H1 (cell line): ENCODE measurements around the gene PEPD. TPM values are rescaled to one million over a fixed set of nuclear protein-coding genes. Genes with fewer than 3 reads are reported as not detected.

Source experiments
- CTCF ChIA-PET: fragments of 300-600 bp; sonication (Branson Sonifier 250); formaldehyde crosslinking; loops from one replicate; lab custom pipeline; 2021; ENCODE audit not compliant: partially characterized antibody; lab: Charles Lee
- POLR2A ChIA-PET: fragments of 300-600 bp; sonication (Branson Sonifier 250); formaldehyde crosslinking; loops from one replicate; lab custom pipeline; 2021; ENCODE audit warnings: inconsistent platforms; ENCODE audit not compliant: partially characterized antibody; lab: Charles Lee
- DNase-seq, 2 experiments: peaks; one replicate each; pipeline versions ENCODE4 v3.0.0 to v3.0.0-alpha.2; 2010 to 2022; ENCODE audit warnings: low spot score in 2 of 2, low read depth in 1 of 2, mixed read lengths in 1 of 2
- FAIRE-seq: peaks from 2 replicates; lab custom pipeline; 2011; peaks lifted over from hg19 to GRCh38; lab: Jason Lieb, UNC
- H2AFZ ChIP-seq: 2 replicates; pipeline ENCODE4 v1.8.1; 2012; ENCODE audit warnings: low read length, inconsistent platforms
- H2AK5ac ChIP-seq: 2 replicates; pipeline ENCODE4 v1.6.1; 2013; ENCODE audit warnings: low read depth, low read length
- H2BK120ac ChIP-seq: replicated peaks from 2 replicates; pipeline ENCODE3; 2013; ENCODE audit warnings: low read depth, low read length, inconsistent platforms
- H2BK12ac ChIP-seq: 2 replicates; pipeline ENCODE4 v1.6.1; 2013; ENCODE audit warnings: low read depth, low read length
- H2BK15ac ChIP-seq: 2 replicates; pipeline ENCODE4 v1.6.1; 2013; ENCODE audit warnings: low read length
- H2BK20ac ChIP-seq: 2 replicates; pipeline ENCODE4 v1.6.1; 2013; ENCODE audit warnings: low read length
- H2BK5ac ChIP-seq: 2 replicates; pipeline ENCODE4 v1.6.1; 2013; ENCODE audit warnings: low read depth, low read length
- H3K14ac ChIP-seq: 2 replicates; pipeline ENCODE4 v1.6.1; 2013; ENCODE audit warnings: inconsistent platforms; ENCODE audit not compliant: insufficient read length
- H3K18ac ChIP-seq: 2 replicates; pipeline ENCODE4 v1.6.1; 2013; ENCODE audit warnings: low read length; ENCODE audit errors: extremely low read depth
- H3K23ac ChIP-seq: 2 replicates; pipeline ENCODE4 v1.6.1; 2013; ENCODE audit warnings: inconsistent platforms; ENCODE audit not compliant: insufficient read length
- H3K23me2 ChIP-seq: 2 replicates; pipeline ENCODE4 v1.6.1; 2013; ENCODE audit warnings: low read depth, low read length
- H3K27ac ChIP-seq: 2 replicates; pipeline ENCODE4 v1.6.1; 2011; ENCODE audit warnings: low read depth, low read length, inconsistent platforms
- H3K27me3 ChIP-seq, 4 experiments: replicated peaks in 1 of 4; 1 replicate in 1 of 4; 2 replicates in 3 of 4; pipeline versions ENCODE4 v1.6.1 to v1.8.1; 2011 to 2013; ENCODE audit warnings: low read length in 3 of 4, mild to moderate bottlenecking in 3 of 4, inconsistent platforms in 2 of 4, mixed read lengths in 2 of 4, moderate library complexity in 1 of 4; ENCODE audit not compliant: control insufficient read depth in 3 of 4, insufficient read depth in 3 of 4; ENCODE audit errors: extremely low read depth in 1 of 4
- H3K36me3 ChIP-seq, 4 experiments: 2 replicates each; pipeline versions ENCODE4 v1.6.1 to v1.8.1; 2011 to 2013; ENCODE audit warnings: mild to moderate bottlenecking in 4 of 4, low read length in 3 of 4, moderate library complexity in 2 of 4, control low read depth in 1 of 4, inconsistent platforms in 1 of 4; ENCODE audit not compliant: insufficient read depth in 4 of 4, control insufficient read depth in 2 of 4
- H3K4ac ChIP-seq: replicated peaks from 2 replicates; pipeline ENCODE3; 2013; ENCODE audit warnings: low read length, low read depth, mixed read lengths, inconsistent platforms; ENCODE audit not compliant: insufficient read length
- H3K4me1 ChIP-seq, 4 experiments: replicated peaks in 1 of 4; 1 replicate in 1 of 4; 2 replicates in 3 of 4; pipeline versions ENCODE4 v1.6.1 to v1.8.1; 2011 to 2013; ENCODE audit warnings: low read length in 3 of 4, inconsistent platforms in 2 of 4, mixed read lengths in 1 of 4; ENCODE audit not compliant: insufficient read depth in 4 of 4, control insufficient read depth in 3 of 4
- H3K4me2 ChIP-seq, 2 experiments: 2 replicates each; pipeline versions ENCODE4 v1.6.1 to v1.8.1; 2011 to 2013; ENCODE audit warnings: low read depth in 2 of 2, low read length in 2 of 2, control low read depth in 1 of 2, inconsistent platforms in 1 of 2, mild to moderate bottlenecking in 1 of 2; ENCODE audit not compliant: insufficient read depth in 1 of 2
- H3K4me3 ChIP-seq, 4 experiments: fragments of 200-600, 300-600 bp in 1 of 4; sonication (generic), shearing (Covaris generic), sonication (Bioruptor Twin) in 1 of 4; 2 replicates each; pipeline versions ENCODE4 v1.5.1 to v1.8.1; 2011 to 2016; ENCODE audit warnings: low read length in 4 of 4, low read depth in 3 of 4, control low read depth in 2 of 4, inconsistent platforms in 2 of 4, mild to moderate bottlenecking in 2 of 4, mixed read lengths in 1 of 4, moderate library complexity in 1 of 4; ENCODE audit not compliant: insufficient read depth in 2 of 4; ENCODE audit errors: extremely low read depth in 1 of 4
- H3K56ac ChIP-seq: replicated peaks from 2 replicates; pipeline ENCODE3; 2013; ENCODE audit warnings: low read depth, mild to moderate bottlenecking, mixed read lengths, low read length, inconsistent platforms; ENCODE audit not compliant: insufficient read length
- H3K79me1 ChIP-seq: 2 replicates; pipeline ENCODE4 v1.6.1; 2013; ENCODE audit warnings: low read depth, low read length, control low read depth
- H3K79me2 ChIP-seq, 2 experiments: 2 replicates each; pipeline versions ENCODE4 v1.6.1 to v1.8.1; 2012 to 2013; ENCODE audit warnings: low read length in 2 of 2, mild to moderate bottlenecking in 2 of 2, inconsistent platforms in 1 of 2; ENCODE audit not compliant: insufficient read depth in 2 of 2, control insufficient read depth in 1 of 2
- H3K9ac ChIP-seq, 4 experiments: replicated peaks in 1 of 4; 1 replicate in 1 of 4; 2 replicates in 3 of 4; pipeline versions ENCODE4 v1.6.1 to v1.8.1; 2011 to 2013; ENCODE audit warnings: low read depth in 3 of 4, low read length in 3 of 4, control low read depth in 2 of 4, mild to moderate bottlenecking in 2 of 4, moderate library complexity in 2 of 4, inconsistent platforms in 1 of 4; ENCODE audit errors: extremely low read depth in 1 of 4
- H3K9me3 ChIP-seq, 2 experiments: 2 replicates each; pipeline versions ENCODE4 v1.6.1 to v1.8.1; 2012 to 2013; ENCODE audit warnings: mild to moderate bottlenecking in 2 of 2, moderate library complexity in 2 of 2, control low read depth in 1 of 2, inconsistent platforms in 1 of 2, low read depth in 1 of 2, low read length in 1 of 2, mixed read lengths in 1 of 2; ENCODE audit not compliant: insufficient read depth in 2 of 2
- H4K20me1 ChIP-seq, 2 experiments: replicated peaks in 1 of 2; 2 replicates each; pipeline versions ENCODE3 to v1.8.1; 2011 to 2013; ENCODE audit warnings: inconsistent platforms in 2 of 2, low read length in 2 of 2, mild to moderate bottlenecking in 1 of 2; ENCODE audit not compliant: insufficient read depth in 2 of 2, control insufficient read depth in 1 of 2
- H4K5ac ChIP-seq: 2 replicates; pipeline ENCODE4 v1.6.1; 2013; ENCODE audit warnings: low read length, low read depth, mixed read lengths, inconsistent platforms; ENCODE audit not compliant: insufficient read length
- H4K8ac ChIP-seq: 2 replicates; pipeline ENCODE4 v1.8.0; 2013; ENCODE audit warnings: mild to moderate bottlenecking, moderate library complexity, low read length, inconsistent platforms; ENCODE audit not compliant: insufficient read depth; ENCODE audit errors: extremely low read depth
- H4K91ac ChIP-seq: replicated peaks from 2 replicates; pipeline ENCODE3; 2013; ENCODE audit warnings: low read length, mixed read lengths, inconsistent platforms; ENCODE audit not compliant: insufficient read length
- ATF3 ChIP-seq: IDR thresholded peaks from 2 replicates; pipeline ENCODE4 v1.6.1; 2011; ENCODE audit warnings: low read depth, mild to moderate bottlenecking, low read length; ENCODE audit not compliant: insufficient read depth
- EP300 ChIP-seq, 2 experiments: IDR thresholded peaks; 1 replicate in 1 of 2; 2 replicates in 1 of 2; pipeline ENCODE4 v1.6.1; 2011 to 2012; ENCODE audit warnings: low read depth in 2 of 2, low read length in 2 of 2, mild to moderate bottlenecking in 2 of 2, borderline replicate concordance in 1 of 2, inconsistent platforms in 1 of 2, moderate library complexity in 1 of 2
- GABPA ChIP-seq: IDR thresholded peaks from 2 replicates; pipeline ENCODE4 v1.6.1; 2011; ENCODE audit warnings: mild to moderate bottlenecking, low read length, moderate library complexity, borderline replicate concordance; ENCODE audit not compliant: insufficient read depth
- HDAC6 ChIP-seq: IDR thresholded peaks from one replicate; pipeline ENCODE4 v1.7.1; 2012; ENCODE audit warnings: low read depth, mild to moderate bottlenecking, inconsistent platforms, low read length, moderate library complexity
- MAFK ChIP-seq: IDR thresholded peaks from 2 replicates; pipeline ENCODE4 v1.6.1; 2012; ENCODE audit warnings: low read depth, mild to moderate bottlenecking, improper control_type of control experiment, low read length
- NANOG ChIP-seq: IDR thresholded peaks from 2 replicates; pipeline ENCODE4 v1.6.1; 2011; ENCODE audit warnings: low read length, low read depth, mild to moderate bottlenecking, inconsistent platforms; ENCODE audit not compliant: insufficient read depth, poor library complexity, severe bottlenecking
- NRF1 ChIP-seq: IDR thresholded peaks from 2 replicates; pipeline ENCODE4 v1.6.1; 2011; ENCODE audit warnings: mild to moderate bottlenecking, low read depth, low read length, improper control_type of control experiment
- POLR2AphosphoS5 ChIP-seq: IDR thresholded peaks from 2 replicates; pipeline ENCODE4 v1.6.1; 2011; ENCODE audit warnings: low read depth, low read length
- YY1 ChIP-seq: IDR thresholded peaks from 2 replicates; pipeline ENCODE4 v1.6.1; 2011; ENCODE audit warnings: low read depth, mild to moderate bottlenecking, low read length
- WGBS, 2 experiments: shearing (Covaris generic) in 1 of 2; methylation state at CpG; one replicate each; pipeline versions ENCODE4 v1.1.6 to v1.1.7; 2013 to 2015; ENCODE audit warnings: low lambda C conversion rate in 2 of 2, mixed read lengths in 2 of 2, inconsistent platforms in 1 of 2, low coverage in 1 of 2, missing lambda C conversion rate in 1 of 2; ENCODE audit not compliant: insufficient replicate concordance in 2 of 2, insufficient coverage in 1 of 2, insufficient read length in 1 of 2; ENCODE audit errors: extremely low coverage in 1 of 2, missing lambda C conversion rate in 1 of 2; 5-methylcytosine and 5-hydroxymethylcytosine counted together
- polyA plus RNA-seq, 7 experiments: library from polyadenylated mRNA; depleted of rRNA in 3 of 7; stranded (reverse) in 5 of 7; unstranded in 2 of 7; fragments of >200 nt in 5 of 7; fragments of 200-250 nt in 2 of 7; gene quantifications; 1 replicate in 5 of 7; 2 replicates in 1 of 7; 4 replicates in 1 of 7; pipeline versions ENCODE4 v1.2.1 to v1.2.3, GENCODE V29; 2011 to 2013; ENCODE audit warnings: missing spikeins in 2 of 7, mixed read lengths in 2 of 7
- total RNA-seq: library from RNA; stranded (reverse); fragmentation: NEBNext Ultra II Directional; extraction: Animal tissue kit (Norgen Biotek cat#: 25700); gene quantifications from 2 replicates; pipeline ENCODE4 v1.2.1, GENCODE V29; 2021
- TF ChIP-seq, protein P1 (sequence below): IDR thresholded peaks from 2 replicates; pipeline ENCODE4 v1.6.1; 2012; ENCODE audit warnings: inconsistent platforms

PEPD gene
- total and polyA plus RNA-seq, 2 of the 8 experiments (the other 6 are each of a cell fraction or from before 2014, with no cell fraction given): 84.1 to 178 TPM

DNA sequence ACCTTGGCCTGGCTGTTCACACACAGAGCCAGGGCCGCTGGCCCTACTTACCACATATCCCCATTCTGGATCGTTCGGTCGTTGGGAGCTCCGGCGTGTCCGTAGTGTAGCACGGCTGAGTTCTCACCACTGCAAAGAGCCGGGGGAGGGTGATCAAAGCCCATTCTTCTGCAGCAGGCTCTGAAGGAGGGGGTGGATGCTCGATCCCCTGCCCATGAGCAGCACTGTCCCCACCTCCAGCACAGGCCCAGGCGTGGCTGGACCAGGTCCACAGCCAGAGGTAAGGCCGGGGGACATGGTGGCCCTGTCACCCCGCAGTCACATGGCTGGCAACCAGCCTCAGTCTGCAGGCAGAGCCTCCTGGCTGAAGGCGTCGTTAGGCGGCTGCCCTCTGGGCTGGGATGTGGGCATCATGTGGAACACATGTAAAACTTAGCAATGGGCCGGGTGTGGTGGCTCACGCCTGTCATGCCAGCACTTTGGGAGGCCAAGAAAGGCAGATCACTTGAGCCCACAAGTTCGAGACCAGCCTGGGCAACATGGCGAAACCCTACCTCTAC lies 109.9 kb downstream of the PEPD start:
- Histone ChIP-seq H2BK20ac (no peak overlapping the region), H3K4me2 (no peak overlapping the region), H2AFZ (no peak overlapping the region), H2BK15ac (no peak overlapping the region), H3K4me3 (no peak overlapping the region), H3K79me1 (0 out of 2 replicates have a peak, but pooled peaks cover 3% of the 10 kb centered on the region)
- 89% methylated on average over 18 of the region's 20 CpGs; no CpG with 5 or more reads in 1 of the 2 experiments for WGBS, 2 experiments
- TF ChIP-seq YY1 (no peak), MAFK (no peak), POLR2AphosphoS5 (no peak), EP300 (IDR thresholded peaks at IDR 0.05; ENCODE audit: borderline replicate concordance in 1 of 2, low read depth in 2 of 2, low read length in 2 of 2) (no peak), ATF3 (no peak), NANOG (no peak), HDAC6 (no peak), NRF1 (no peak), GABPA (no peak)
- TF ChIP-seq, protein P1, sequence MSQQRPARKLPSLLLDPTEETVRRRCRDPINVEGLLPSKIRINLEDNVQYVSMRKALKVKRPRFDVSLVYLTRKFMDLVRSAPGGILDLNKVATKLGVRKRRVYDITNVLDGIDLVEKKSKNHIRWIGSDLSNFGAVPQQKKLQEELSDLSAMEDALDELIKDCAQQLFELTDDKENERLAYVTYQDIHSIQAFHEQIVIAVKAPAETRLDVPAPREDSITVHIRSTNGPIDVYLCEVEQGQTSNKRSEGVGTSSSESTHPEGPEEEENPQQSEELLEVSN: no peak
- TF ChIP-seq, all 59 proteins: peak for 0
- no peak overlapping the region for H3K4ac ChIP-seq
- no peaks in the 10 kb centered on the region for H3K9me3 ChIP-seq
- no peak overlapping the region for H3K56ac ChIP-seq
- H2AK5ac ChIP-seq: no peak overlapping the region
- no peak overlapping the region for H4K91ac ChIP-seq
- no peak overlapping the region for H3K27ac ChIP-seq
- no peak overlapping the region for H2BK12ac ChIP-seq
- H2BK120ac ChIP-seq: no peak overlapping the region
- no peak overlapping the region for H2BK5ac ChIP-seq
- H3K9ac ChIP-seq: no peak overlapping the region
- no peak overlapping the region for H3K18ac ChIP-seq
- CTCF ChIA-PET: interaction anchor here (1.3 to 24.5 kb wide), 2 partner anchors 13 to 171 kb away, joined by 6 to 426 read pairs; no protein-coding TSS in a partner anchor
- FAIRE-seq (no peak), DNase-seq (no peak)
- H3K4me1 ChIP-seq: peaks cover 0 to 1% (median under 1%) of the 10 kb centered on the region in 4 experiments; a peak in 4 of 7 replicates
- H3K14ac ChIP-seq: no peak overlapping the region
- no peak overlapping the region for H4K5ac ChIP-seq
- H4K8ac ChIP-seq: no peak overlapping the region
- no peaks in the 10 kb centered on the region for H3K23me2 ChIP-seq
- H4K20me1 ChIP-seq: peaks cover 0 to 16% of the 10 kb centered on the region in 2 experiments
- POLR2A ChIA-PET: no interaction called here
- H3K36me3 ChIP-seq: no peaks in the 10 kb centered on the region
- H3K79me2 ChIP-seq: no peaks in the 10 kb centered on the region
- H3K23ac ChIP-seq: no peak overlapping the region
- H3K27me3 ChIP-seq: no peaks in the 10 kb centered on the region; a peak in 1 of 7 replicates
